Measurements from ENCODE around the gene FAM20A. TPM values are rescaled to one million over a fixed set of nuclear protein-coding genes. Genes with fewer than 3 reads are reported as not detected.

FAM20A gene
- total RNA-seq, 3 donors from 2014 or later: 6.2 to 28.8 (median 11.3) TPM

- peaks cover 0 to 8% of the 10 kb centered on the region in 2 donors for H3K4me1 ChIP-seq
- H3K36me3 ChIP-seq: peaks cover 10% of the 10 kb centered on the region
- peak overlapping the region; percentile 73 to 98 (median 84) for H3K4me3 ChIP-seq
- intact Hi-C loops (cut with DNase I; ENCODE audit: low total_unique reads): loop anchor here (2.0 kb wide), 1 partner anchor 51 kb away; no protein-coding TSS in a partner anchor
- no peaks in the 10 kb centered on the region for H3K27me3 ChIP-seq
- DNase-seq (ENCODE audit: low spot score in 2 of 2): peak; percentile 75 to 77
- H3K9me3 ChIP-seq: no peaks in the 10 kb centered on the region
- H3K27ac ChIP-seq: peak overlapping the region; percentile 99
- TF ChIP-seq POLR2A (IDR thresholded peaks at IDR 0.05) (no peak), POLR2AphosphoS5 (IDR thresholded peaks at IDR 0.05) (no peak)
- TF ChIP-seq, protein P1, sequence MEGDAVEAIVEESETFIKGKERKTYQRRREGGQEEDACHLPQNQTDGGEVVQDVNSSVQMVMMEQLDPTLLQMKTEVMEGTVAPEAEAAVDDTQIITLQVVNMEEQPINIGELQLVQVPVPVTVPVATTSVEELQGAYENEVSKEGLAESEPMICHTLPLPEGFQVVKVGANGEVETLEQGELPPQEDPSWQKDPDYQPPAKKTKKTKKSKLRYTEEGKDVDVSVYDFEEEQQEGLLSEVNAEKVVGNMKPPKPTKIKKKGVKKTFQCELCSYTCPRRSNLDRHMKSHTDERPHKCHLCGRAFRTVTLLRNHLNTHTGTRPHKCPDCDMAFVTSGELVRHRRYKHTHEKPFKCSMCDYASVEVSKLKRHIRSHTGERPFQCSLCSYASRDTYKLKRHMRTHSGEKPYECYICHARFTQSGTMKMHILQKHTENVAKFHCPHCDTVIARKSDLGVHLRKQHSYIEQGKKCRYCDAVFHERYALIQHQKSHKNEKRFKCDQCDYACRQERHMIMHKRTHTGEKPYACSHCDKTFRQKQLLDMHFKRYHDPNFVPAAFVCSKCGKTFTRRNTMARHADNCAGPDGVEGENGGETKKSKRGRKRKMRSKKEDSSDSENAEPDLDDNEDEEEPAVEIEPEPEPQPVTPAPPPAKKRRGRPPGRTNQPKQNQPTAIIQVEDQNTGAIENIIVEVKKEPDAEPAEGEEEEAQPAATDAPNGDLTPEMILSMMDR (IDR thresholded peaks at IDR 0.05): peak in 1 of 3 donors; percentile 7
These were observed 89.4 kb downstream of the FAM20A start for GRCh38 chr17:68511671-68512246.

- DNase-seq (ENCODE audit: low spot score in 2 of 2): peak in 1 of 2 donors; percentile 59
- no peaks in the 10 kb centered on the region for H3K9me3 ChIP-seq
- peak overlapping the region; percentile 73 to 98 (median 84) for H3K4me3 ChIP-seq
- H3K27me3 ChIP-seq: no peaks in the 10 kb centered on the region
- TF ChIP-seq POLR2AphosphoS5 (IDR thresholded peaks at IDR 0.05): no peak
- TF ChIP-seq, protein P1 (IDR thresholded peaks at IDR 0.05): peak in 2 of 3 donors; percentile 7 to 9
- peaks cover 5% of the 10 kb centered on the region for H3K36me3 ChIP-seq
- peak overlapping the region; percentile 99 for H3K27ac ChIP-seq
- H3K4me1 ChIP-seq: peaks cover 0 to 8% of the 10 kb centered on the region in 2 donors
- intact Hi-C loops (cut with DNase I; ENCODE audit: low total_unique reads): no loop called here
These were observed 89.9 kb downstream of the FAM20A start for GRCh38 chr17:68511254-68511670.

DNA sequence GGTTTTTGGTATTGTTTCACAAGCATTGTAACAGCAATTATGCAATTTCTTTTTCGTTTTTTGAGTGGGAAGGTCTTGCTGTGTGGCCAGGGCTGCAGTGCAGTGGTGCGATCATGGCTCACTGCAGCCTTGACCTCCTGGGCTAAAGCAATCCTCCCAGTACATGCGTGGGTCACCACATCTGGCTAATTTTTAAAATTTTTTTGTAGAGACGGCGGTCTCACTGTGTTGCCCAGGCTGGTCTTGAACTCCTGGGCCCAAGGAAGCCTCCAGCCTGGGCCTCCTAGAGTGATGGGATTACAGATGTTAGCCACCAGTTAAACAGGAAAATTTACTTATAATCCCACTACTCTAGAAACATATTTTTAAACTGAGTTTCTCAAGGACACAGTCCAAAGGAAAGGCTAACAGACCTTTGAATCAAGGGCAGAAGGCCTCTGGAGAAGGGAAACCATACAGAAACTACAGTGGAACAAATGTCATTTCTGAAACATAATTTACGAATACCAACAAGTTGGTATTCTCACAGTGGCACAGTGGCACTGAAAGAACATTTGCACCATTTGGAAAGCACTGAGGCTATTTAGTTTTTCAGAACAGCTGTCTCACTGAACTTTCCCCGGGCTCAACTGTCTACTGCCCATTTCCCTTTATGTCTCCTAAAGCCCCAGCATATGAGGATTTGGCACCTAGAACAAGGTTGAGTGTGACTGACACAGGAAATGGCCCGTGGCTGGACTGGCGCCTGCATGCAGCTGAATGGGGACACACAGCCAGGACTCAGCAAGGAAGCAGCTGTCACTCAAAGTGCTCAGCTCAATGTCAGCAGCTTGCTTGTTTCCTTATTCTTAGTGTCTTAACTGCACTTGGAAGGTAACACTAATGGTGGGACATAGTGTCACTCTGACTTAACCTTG is 91.8 kb downstream of the FAM20A start:
- H3K9me3 ChIP-seq: no peaks in the 10 kb centered on the region
- peak overlapping the region; percentile 73 to 99 for H3K27ac ChIP-seq
- no peaks in the 10 kb centered on the region for H3K36me3 ChIP-seq
- H3K4me3 ChIP-seq: no peak overlapping the region
- no peaks in the 10 kb centered on the region for H3K27me3 ChIP-seq
- intact Hi-C loops (cut with DNase I; ENCODE audit: low total_unique reads): no loop called here
- DNase-seq (ENCODE audit: low spot score in 2 of 2): no peak
- TF ChIP-seq POLR2A (IDR thresholded peaks at IDR 0.05) (no peak), POLR2AphosphoS5 (IDR thresholded peaks at IDR 0.05) (no peak)
- TF ChIP-seq, protein P1 (IDR thresholded peaks at IDR 0.05): no peak
- peaks cover 0 to 4% of the 10 kb centered on the region in 2 donors for H3K4me1 ChIP-seq

- TF ChIP-seq, protein P1 (IDR thresholded peaks at IDR 0.05): no peak
- TF ChIP-seq POLR2A (IDR thresholded peaks at IDR 0.05) (no peak), POLR2AphosphoS5 (IDR thresholded peaks at IDR 0.05) (no peak)
- intact Hi-C loops (cut with DNase I; ENCODE audit: low total_unique reads): no loop called here
- DNase-seq (ENCODE audit: low spot score in 2 of 2): no peak
- no peaks in the 10 kb centered on the region for H3K36me3 ChIP-seq
- H3K9me3 ChIP-seq: no peaks in the 10 kb centered on the region
- H3K27me3 ChIP-seq: no peaks in the 10 kb centered on the region
- peak overlapping the region in 1 of 2 donors; percentile 62 for H3K27ac ChIP-seq
- no peak overlapping the region for H3K4me3 ChIP-seq
- no peaks in the 10 kb centered on the region for H3K4me1 ChIP-seq
These were observed 93.6 kb downstream of the FAM20A start for GRCh38 chr17:68507576-68507975.

DNA sequence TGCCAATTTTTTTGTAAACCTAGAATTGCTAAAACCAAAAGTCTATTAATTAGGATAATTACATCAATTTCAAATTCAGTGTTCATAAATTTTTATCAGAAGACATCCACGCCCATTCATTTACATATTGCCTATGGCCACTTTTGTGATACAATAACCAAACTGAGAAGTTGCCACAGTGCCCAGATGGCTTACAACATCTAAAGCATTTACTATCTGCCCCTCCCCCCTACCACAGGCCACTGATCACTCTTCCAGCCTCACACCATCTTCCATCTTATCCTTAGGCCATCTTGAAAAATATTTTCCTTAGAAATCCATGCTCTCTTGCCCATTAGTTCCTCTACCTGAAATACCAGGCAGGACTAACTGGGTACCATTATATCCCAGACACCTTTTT is 95.2 kb downstream of the FAM20A start:
- Histone ChIP-seq H3K27me3 (no peaks in the 10 kb centered on the region), H3K27ac (no peak overlapping the region), H3K4me1 (no peaks in the 10 kb centered on the region), H3K9me3 (no peaks in the 10 kb centered on the region), H3K4me3 (no peak overlapping the region), H3K36me3 (no peaks in the 10 kb centered on the region)
- DNase-seq (ENCODE audit: low spot score in 2 of 2): no peak
- no peak for TF ChIP-seq POLR2AphosphoS5 (IDR thresholded peaks at IDR 0.05)
- TF ChIP-seq, protein P1 (IDR thresholded peaks at IDR 0.05): no peak
- no peak for TF ChIP-seq POLR2A (IDR thresholded peaks at IDR 0.05)
- intact Hi-C loops (cut with DNase I; ENCODE audit: low total_unique reads): no loop called here
